Measurements from ENCODE around the gene ADM5.

GRCh38 chr19:49690656-49691242 is 1.4 kb downstream of the ADM5 start, which contains the start of gene CPT1C:
- no peak for TF ChIP-seq EZH2 (IDR thresholded peaks at IDR 0.05)
- peak; percentile 93 for TF ChIP-seq POLR2AphosphoS5 (IDR thresholded peaks at IDR 0.05; ENCODE audit: borderline replicate concordance, low read depth, low read length)
- TF ChIP-seq FOXP2 (optimal IDR thresholded peaks at IDR 0.05; ENCODE audit: control extremely low read depth, extremely low read length, insufficient read depth) = no peak

Data from SK-N-MC (cell line).